Measurements from ENCODE around the gene TBC1D8B. TPM values are rescaled to one million over a fixed set of nuclear protein-coding genes. Genes with fewer than 3 reads are reported as not detected.
A peak's percentile ranks its signal among the peaks of the same experiment; 100 is the strongest.
"Not testable (repeated sequence)": the region's sequence is repeated elsewhere in the genome, so short reads cannot be mapped to it uniquely, and the experiment has no call there.

Gene TBC1D8B
- total RNA-seq: 8.4 and 9.1 TPM in 2 replicates
- total RNA-seq (2013): 2.7 TPM
- polyA plus RNA-seq: 0.46 and 0.50 TPM in 2 replicates
- polyA minus RNA-seq: 0.51 and 1.00 TPM in 2 replicates

DNA sequence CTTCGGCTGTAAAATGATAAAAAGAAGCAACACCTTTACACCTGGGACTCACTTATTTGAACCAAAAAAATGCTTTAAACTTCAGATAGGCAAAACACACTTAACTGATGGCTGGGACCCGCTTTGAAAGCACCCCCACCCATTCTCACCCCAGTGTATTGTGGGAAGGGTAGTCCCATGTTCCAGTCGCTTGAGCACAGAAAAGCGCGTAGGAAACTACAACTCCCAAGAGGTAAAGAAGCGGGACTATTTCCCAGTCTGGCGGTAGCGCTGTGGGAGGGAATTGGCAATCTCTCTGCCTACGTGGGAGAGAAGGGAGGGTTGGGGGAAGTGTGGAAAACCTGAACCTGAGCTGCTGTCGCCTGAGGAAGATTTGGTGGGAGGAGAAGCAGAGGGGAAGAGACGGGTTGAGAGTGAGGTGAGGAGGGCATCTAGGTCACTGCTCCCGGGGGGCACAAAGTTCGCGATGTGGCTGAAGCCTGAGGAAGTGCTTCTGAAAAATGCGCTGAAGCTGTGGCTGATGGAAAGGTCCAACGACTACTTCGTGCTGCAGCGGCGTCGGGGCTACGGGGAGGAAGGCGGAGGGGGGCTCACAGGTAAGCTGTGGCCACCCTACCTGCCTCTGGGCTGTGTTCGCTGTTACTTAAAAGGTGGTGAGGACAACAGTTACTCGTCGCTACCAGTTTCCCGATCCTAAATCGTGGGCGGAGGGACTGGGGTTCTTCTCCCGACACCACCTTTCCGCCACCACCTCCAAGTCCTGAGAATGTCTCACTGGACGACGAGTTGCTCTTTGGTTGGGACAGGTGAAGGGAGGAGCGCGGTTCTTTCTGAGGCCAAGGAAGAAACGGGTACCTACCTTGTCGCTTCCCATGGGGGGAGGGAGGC is at the start of gene TBC1D8B:
TBC1D8B (plus strand) TSS at position 286 of the 888 bp plus-strand sequence; CDS start at position 467, 181 bp downstream.
- Mint-ChIP-seq H3K27ac (peak within 1 kb of the TSS; percentile 66), H3K4me3 (peak within 1 kb of the TSS; percentile 94), H3K27me3 (peaks cover 5% of the 10 kb centered on the region), H3K4me1 (peaks cover 26% of the 10 kb centered on the region), H3K9me3 (ENCODE audit: insufficient read depth) (no peaks in the 10 kb centered on the region)
- CTCF ChIA-PET: no interaction called here
- Histone ChIP-seq H3K4me1 (ENCODE audit: control insufficient read depth in 2 of 2, insufficient read depth in 2 of 2, low read length in 2 of 2) (peaks cover 16 to 18% of the 10 kb centered on the region in 2 donors), H3K4me2 (replicated peaks; ENCODE audit: low read depth, low read length, poor library complexity, severe bottlenecking) (peak within 1 kb of the TSS; percentile 70), H3K36me3 (replicated peaks in 1 of 2; ENCODE audit: control extremely low read depth in 1 of 2, control insufficient read depth in 1 of 2, extremely low read depth in 1 of 2, insufficient read depth in 2 of 2, low read length in 1 of 2) (no peaks in the 10 kb centered on the region), H3K27ac (ENCODE audit: low read length in 2 of 2) (no peak within 1 kb of the TSS), H3K79me2 (ENCODE audit: control insufficient read depth, insufficient read depth, low read length) (no peaks in the 10 kb centered on the region), H3K9me3 (ENCODE audit: control extremely low read depth in 1 of 3, control insufficient read depth in 2 of 3, insufficient read depth in 1 of 3, low read length in 2 of 3) (no peaks in the 10 kb centered on the region), H2AFZ (ENCODE audit: insufficient read depth, low read depth, low read length, poor library complexity, severe bottlenecking) (peak within 1 kb of the TSS; percentile 60), H3K9ac (ENCODE audit: low read length) (peak within 1 kb of the TSS; percentile 61), H4K20me1 (ENCODE audit: control insufficient read depth, insufficient read depth, low read length, poor library complexity, severe bottlenecking) (no peaks in the 10 kb centered on the region), H3K4me3 (ENCODE audit: control extremely low read depth in 1 of 5, extremely low read depth in 1 of 5, insufficient read depth in 1 of 5, low read depth in 2 of 5, low read length in 4 of 5) (peak within 1 kb of the TSS; percentile 34 to 71 (median 51)), H3K27me3 (replicated peaks in 1 of 4; ENCODE audit: control extremely low read depth in 1 of 4, control insufficient read depth in 3 of 4, insufficient read depth in 4 of 4, low read length in 3 of 4) (peaks cover 0 to 12% (median 3%) of the 10 kb centered on the region in 4 experiments)
- DNase-seq (peak; percentile 39), ATAC-seq (ENCODE audit: low read depth) (peak; percentile 93)
- POLR2A ChIA-PET: no interaction called here
- TF ChIP-seq, protein P1, sequence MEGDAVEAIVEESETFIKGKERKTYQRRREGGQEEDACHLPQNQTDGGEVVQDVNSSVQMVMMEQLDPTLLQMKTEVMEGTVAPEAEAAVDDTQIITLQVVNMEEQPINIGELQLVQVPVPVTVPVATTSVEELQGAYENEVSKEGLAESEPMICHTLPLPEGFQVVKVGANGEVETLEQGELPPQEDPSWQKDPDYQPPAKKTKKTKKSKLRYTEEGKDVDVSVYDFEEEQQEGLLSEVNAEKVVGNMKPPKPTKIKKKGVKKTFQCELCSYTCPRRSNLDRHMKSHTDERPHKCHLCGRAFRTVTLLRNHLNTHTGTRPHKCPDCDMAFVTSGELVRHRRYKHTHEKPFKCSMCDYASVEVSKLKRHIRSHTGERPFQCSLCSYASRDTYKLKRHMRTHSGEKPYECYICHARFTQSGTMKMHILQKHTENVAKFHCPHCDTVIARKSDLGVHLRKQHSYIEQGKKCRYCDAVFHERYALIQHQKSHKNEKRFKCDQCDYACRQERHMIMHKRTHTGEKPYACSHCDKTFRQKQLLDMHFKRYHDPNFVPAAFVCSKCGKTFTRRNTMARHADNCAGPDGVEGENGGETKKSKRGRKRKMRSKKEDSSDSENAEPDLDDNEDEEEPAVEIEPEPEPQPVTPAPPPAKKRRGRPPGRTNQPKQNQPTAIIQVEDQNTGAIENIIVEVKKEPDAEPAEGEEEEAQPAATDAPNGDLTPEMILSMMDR (IDR thresholded peaks at IDR 0.05): no peak
- no peak for TF ChIP-seq EZH2 (IDR thresholded peaks at IDR 0.05; ENCODE audit: borderline replicate concordance, insufficient read depth, low read depth, low read length, poor library complexity, severe bottlenecking)
- 2% methylated on average over 14 of the region's 36 CpGs for WGBS (ENCODE audit: insufficient coverage)
- intact Hi-C loops (cut with micrococcal nuclease): loop anchor here (5.0 to 10.0 kb wide), 2 partner anchors 190 to 1292 kb away; partner anchors contain the start of genes ATG4A, PSMD10 and RADX

GRCh38 chrX:106769288-106769687 is 33.2 kb upstream of the TBC1D8B start:
- H3K79me2 ChIP-seq (ENCODE audit: control insufficient read depth, insufficient read depth, low read length); intact Hi-C loops (cut with micrococcal nuclease); H3K36me3 ChIP-seq (replicated peaks in 1 of 2; ENCODE audit: control extremely low read depth in 1 of 2, control insufficient read depth in 1 of 2, extremely low read depth in 1 of 2, insufficient read depth in 2 of 2, low read length in 1 of 2); H3K4me1 ChIP-seq (ENCODE audit: control insufficient read depth in 2 of 2, insufficient read depth in 2 of 2, low read length in 2 of 2); H3K4me3 ChIP-seq (ENCODE audit: control extremely low read depth in 1 of 5, extremely low read depth in 1 of 5, insufficient read depth in 1 of 5, low read depth in 2 of 5, low read length in 4 of 5); H3K4me2 ChIP-seq (replicated peaks; ENCODE audit: low read depth, low read length, poor library complexity, severe bottlenecking); ATAC-seq (ENCODE audit: low read depth); H3K27me3 ChIP-seq (replicated peaks in 1 of 4; ENCODE audit: control extremely low read depth in 1 of 4, control insufficient read depth in 3 of 4, insufficient read depth in 4 of 4, low read length in 3 of 4); H3K9me3 ChIP-seq (ENCODE audit: control extremely low read depth in 1 of 3, control insufficient read depth in 2 of 3, insufficient read depth in 1 of 3, low read length in 2 of 3); H3K27ac ChIP-seq (ENCODE audit: low read length in 2 of 2); H3K9me3 Mint-ChIP-seq (ENCODE audit: insufficient read depth); DNase-seq; H3K27ac Mint-ChIP-seq; CTCF ChIA-PET; H3K9ac ChIP-seq (ENCODE audit: low read length); H4K20me1 ChIP-seq (ENCODE audit: control insufficient read depth, insufficient read depth, low read length, poor library complexity, severe bottlenecking); H3K27me3 Mint-ChIP-seq; POLR2A ChIA-PET; H3K4me3 Mint-ChIP-seq; H3K4me1 Mint-ChIP-seq; H2AFZ ChIP-seq (ENCODE audit: insufficient read depth, low read depth, low read length, poor library complexity, severe bottlenecking): not testable (repeated sequence)
- no CpG with 5 or more reads among the region's 1 CpG for WGBS (ENCODE audit: insufficient coverage)
